HK-2 (cell line): Measurements from ENCODE around the gene TAF10.

Source experiments
- DNase-seq: peaks from one replicate; pipeline ENCODE4 v3.0.0-alpha.2; 2018; ENCODE audit not compliant: unreplicated experiment

Gene TAF10

DNA sequence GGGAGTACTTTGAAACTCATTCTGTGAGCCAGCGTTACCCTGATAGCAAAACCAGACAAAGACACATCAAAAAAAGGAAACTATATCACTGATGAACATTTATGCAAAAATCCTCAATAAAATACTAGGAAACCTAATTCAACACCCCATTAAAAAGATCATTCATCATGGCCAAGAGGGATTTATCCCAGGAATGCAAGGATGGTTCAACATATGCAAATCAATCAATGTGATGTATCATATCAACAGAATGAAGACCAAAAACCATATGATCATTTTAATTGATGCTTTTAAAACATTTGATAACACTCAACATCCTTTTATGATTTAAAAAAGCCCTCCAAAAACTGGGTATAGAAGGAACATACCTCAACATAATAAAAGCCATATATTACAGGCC lies 28.4 kb downstream of the TAF10 start:
- no peak for DNase-seq

DNA sequence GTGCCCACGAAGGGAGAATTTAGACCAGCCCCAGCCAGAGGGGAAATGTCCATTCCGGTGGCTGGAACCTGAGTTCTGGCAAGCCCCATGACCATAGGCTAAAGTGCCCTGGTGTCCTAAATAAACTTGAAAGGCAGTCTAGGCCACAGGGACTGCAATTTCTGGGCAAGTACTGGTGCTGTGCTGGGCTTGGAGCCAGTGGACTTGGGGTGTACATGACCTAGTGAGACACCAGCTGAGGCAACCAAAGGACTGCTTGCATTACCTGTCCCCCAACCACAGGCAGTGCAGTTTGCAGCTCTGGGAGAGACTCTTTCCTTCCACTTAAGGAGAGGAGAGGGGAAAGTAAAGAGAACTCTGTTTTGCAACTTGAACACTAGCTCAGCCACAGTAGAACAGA lies 32.3 kb downstream of the TAF10 start:
- DNase-seq = no peak

GRCh38 chr11:6578134-6578533 lies 33.9 kb downstream of the TAF10 start:
- DNase-seq = no peak

GRCh38 chr11:6576471-6577373 lies 35.3 kb downstream of the TAF10 start:
- DNase-seq = no peak

DNA sequence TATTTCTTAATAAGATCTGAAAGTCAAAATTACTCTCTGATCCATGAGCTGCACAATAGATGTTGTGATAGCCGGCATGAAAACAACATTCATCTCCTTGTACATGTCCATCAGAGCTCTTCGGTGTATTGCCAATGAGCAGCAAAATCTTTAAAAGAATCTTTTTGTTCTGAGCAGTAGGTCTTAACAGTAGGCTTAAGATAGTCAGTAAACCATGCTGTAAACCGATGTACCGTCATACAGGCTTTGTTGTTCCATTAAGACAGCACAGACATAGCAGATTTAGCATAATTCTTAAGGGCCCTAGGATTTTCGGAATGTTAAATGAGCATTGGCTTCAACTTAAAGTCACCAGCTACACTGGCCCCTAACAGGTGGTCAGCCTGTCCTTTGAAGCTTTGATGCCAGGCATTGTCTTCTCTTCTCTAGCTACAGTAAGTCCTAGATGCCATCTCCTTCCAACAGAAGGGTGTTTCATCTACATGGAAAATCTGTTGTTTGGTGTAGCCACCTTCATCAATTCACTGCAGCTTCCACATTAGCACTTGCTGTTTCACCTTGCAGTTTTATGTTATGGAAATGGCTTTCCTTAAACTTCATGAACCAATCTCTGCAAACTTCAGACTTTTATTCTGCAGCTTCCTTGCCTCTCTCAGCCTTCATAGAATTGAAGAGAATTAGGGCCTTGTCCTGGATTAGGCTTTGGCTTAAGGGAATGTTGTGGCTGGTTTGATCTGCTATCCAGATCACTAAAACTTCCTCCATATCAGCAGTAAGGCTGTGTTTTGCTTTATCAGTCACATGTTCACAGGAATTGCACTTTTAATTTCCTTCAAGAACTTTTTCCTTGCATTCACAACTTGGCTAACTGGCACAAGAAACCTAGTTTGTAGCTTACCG lies 37.0 kb downstream of the TAF10 start:
- no peak for DNase-seq

- no peak for DNase-seq
Measured at GRCh38 chr11:6572215-6572614, 39.8 kb downstream of the TAF10 start.

- no peak for DNase-seq
Measured at GRCh38 chr11:6571434-6572008, 40.5 kb downstream of the TAF10 start.

- no peak for DNase-seq
Measured at GRCh38 chr11:6570691-6571427, 41.2 kb downstream of the TAF10 start.

GRCh38 chr11:6569706-6570105 lies 42.3 kb downstream of the TAF10 start:
- DNase-seq = no peak

- peak; percentile 48 for DNase-seq
Measured at GRCh38 chr11:6568191-6568918, 43.7 kb downstream of the TAF10 start.

DNA sequence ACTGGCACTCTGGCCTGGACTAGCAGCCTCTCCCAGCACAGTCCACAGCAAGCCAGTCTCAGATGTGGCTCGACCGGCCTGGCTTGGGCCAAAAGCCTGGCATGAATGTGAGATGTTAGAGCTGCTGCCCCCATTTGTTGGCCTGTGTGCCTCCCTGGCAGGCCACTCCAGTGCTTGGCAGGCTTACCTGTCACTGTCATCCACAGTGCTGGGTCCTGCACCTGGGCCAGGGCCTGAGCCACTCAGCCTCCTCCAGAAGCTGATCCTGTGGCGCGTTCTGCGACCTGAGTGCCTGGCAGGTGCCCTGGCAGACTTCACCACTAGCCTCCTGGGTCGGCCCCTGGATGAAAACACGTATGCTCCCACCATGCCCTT lies 44.7 kb downstream of the TAF10 start:
- DNase-seq = no peak

DNA sequence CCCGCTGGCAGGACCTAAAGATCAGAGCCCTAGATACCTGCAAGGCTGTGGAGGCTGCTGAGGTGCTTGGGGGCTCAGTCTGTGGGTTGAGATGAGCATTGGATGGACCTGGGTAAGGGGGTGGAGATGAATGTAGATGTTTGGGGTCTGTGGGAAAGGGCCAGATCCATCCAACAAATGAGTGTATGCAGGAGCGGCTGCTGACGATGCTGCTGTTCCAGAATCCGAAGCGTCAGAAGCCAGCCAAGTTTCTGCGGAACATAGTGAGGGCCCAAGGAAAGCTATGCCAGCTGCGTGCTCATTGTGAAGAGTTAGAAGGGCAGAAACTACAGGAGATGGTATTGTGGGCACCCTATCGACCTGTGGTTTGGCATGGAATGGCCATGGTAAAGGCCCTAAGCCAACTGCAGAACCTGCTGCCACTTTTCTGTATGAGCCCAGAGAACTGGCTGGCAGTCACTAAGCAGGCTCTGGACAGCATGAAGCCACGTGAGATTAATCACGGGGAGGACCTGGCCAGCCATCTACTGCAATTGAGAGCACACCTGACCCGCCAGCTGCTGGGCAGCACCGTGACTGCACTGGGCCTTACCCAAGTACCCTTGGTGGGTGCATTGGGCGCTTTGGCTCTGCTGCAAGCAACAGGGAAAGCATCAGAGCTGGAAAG lies 45.2 kb downstream of the TAF10 start:
- no peak for DNase-seq

DNA sequence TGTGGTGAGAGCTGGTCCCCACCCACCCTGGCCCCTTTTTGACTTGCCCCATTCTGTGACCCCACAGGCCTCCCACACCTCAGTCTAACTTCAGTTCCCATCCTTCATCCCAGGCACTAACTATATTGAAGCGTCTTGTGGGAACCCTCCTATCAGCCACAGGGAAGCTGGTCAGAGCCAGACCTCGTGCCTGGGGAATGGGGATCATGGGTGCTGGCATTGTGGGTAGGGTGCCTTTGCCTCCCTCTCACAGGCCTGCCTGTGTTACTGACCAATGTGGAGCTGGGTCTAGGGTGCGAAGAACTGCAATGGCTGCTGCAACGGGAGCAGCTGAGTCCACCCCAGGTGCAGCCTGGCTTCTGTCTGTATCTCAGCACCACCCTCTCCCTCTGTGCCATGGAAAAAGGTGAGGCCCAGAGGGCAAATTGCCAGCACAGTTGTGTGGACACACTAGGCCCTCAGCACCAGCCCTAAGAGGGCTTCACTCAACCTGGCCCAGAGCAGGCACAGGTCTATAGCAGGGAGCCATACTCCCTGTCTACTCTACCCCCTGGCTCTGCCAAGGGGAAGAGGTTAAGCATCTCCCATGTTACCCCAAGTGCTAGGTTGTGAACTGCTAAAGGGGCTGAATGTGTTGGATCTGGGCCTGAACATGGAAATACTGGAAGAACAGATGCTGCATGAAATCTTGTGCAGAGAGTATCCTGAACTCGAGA lies 45.9 kb downstream of the TAF10 start:
- DNase-seq = no peak

- no peak for DNase-seq
Measured at GRCh38 chr11:6565325-6565724, 46.7 kb downstream of the TAF10 start.

- DNase-seq = no peak
Measured at GRCh38 chr11:6563667-6564066, 48.3 kb downstream of the TAF10 start.

DNA sequence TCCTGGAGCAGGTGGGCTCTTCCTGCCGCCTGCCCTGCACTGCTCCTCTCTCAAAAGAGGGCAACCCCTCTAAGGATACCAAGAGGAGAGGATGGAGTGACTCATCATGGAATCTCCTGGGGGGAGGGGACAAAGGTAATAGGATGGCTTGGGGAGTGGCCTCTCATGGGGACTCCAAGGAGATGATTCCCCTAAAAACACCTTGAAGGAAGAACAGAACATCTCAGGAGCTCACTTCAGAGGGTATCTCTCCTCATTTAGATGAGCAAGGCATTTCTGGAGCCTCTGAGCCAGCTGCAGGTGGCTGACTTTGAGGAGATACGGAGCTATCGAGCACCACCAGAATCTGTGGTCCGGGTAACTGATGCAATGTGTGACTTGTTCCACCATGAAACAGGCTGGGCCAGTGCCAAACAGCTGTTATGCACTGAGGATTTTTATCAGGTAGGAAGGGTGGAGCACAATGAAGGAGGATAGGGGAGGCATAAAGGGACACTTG lies 48.8 kb downstream of the TAF10 start:
- DNase-seq = no peak

GRCh38 chr11:6561288-6561687 lies 50.7 kb downstream of the TAF10 start:
- no peak for DNase-seq
